Brain microvascular endothelial cell (primary cell): ENCODE measurements around the gene NDC1.
"Not testable (repeated sequence)": the region's sequence is repeated elsewhere in the genome, so short reads cannot be mapped to it uniquely, and the experiment has no call there.

Experiments
- DNase-seq: peaks from one replicate; pipeline ENCODE4 v3.0.0-alpha.2; 2020
- H3K27ac ChIP-seq: fragments of 250-450 bp; sonication (Bioruptor Pico); 2 replicates; pipeline ENCODE4 v1.5.1; 2020; ENCODE audit warnings: mild to moderate bottlenecking, moderate library complexity
- H3K27me3 ChIP-seq: fragments of 250-450 bp; sonication (Bioruptor Pico); replicated peaks from 2 replicates; pipeline ENCODE4 v1.5.1; 2020; ENCODE audit warnings: mild to moderate bottlenecking
- H3K36me3 ChIP-seq: fragments of 250-450 bp; sonication (Bioruptor Pico); replicated peaks from 2 replicates; pipeline ENCODE4 v1.5.1; 2020; ENCODE audit warnings: mild to moderate bottlenecking
- H3K4me3 ChIP-seq: 2 replicates; pipeline ENCODE4 v1.5.1; 2011; ENCODE audit warnings: low read depth, mild to moderate bottlenecking, control low read depth, low read length, moderate library complexity
- in situ Hi-C: cut with HindIII; loops from 2 replicates; pipeline ENCODE4 v1.10.0; 2017; ENCODE audit warnings: low sequenced_read_pairs, low pct_ligation_motif_present
- TF ChIP-seq, protein P1 (sequence below): IDR thresholded peaks from 2 replicates; pipeline ENCODE4 v1.5.1; 2011; ENCODE audit warnings: low read depth, mild to moderate bottlenecking, moderate library complexity, low read length, control low read depth, inconsistent platforms; ENCODE audit errors: missing control alignments

Gene NDC1, protein sequence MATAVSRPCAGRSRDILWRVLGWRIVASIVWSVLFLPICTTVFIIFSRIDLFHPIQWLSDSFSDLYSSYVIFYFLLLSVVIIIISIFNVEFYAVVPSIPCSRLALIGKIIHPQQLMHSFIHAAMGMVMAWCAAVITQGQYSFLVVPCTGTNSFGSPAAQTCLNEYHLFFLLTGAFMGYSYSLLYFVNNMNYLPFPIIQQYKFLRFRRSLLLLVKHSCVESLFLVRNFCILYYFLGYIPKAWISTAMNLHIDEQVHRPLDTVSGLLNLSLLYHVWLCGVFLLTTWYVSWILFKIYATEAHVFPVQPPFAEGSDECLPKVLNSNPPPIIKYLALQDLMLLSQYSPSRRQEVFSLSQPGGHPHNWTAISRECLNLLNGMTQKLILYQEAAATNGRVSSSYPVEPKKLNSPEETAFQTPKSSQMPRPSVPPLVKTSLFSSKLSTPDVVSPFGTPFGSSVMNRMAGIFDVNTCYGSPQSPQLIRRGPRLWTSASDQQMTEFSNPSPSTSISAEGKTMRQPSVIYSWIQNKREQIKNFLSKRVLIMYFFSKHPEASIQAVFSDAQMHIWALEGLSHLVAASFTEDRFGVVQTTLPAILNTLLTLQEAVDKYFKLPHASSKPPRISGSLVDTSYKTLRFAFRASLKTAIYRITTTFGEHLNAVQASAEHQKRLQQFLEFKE

DNA sequence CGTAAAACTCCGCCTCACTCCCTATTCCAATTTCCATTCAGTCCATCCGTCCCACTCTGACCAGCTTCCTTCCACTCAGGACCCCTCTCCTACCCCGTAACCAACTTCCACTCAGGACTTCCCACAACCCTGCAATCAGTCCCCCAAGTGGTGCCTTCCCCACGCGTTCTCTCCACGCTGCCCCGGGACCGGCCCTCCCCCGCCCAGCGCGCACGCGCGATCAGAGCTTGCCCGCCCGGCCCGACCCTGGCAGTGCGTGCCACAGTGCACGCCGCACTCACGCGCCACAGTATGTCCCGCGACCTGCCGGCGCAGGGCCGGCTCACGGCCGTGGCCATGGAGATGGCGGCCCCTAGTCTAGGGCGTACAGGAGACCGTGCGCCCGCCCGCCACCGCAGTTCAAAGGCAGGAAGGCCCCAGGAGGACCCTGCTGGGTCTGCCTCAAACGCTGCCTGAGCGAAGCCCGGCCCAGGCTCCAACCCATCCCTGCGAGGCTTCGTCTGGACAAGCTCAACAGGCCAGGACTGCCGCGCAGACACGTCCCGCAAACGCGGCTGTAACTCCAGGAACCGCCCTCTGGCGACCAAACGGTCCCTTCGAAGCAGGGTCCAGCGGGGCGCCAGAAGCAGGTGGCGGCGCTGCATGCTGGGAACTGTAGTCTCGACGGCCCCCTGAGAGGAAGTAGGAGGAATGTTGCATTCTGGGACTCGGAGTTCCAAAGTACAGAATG lies at the start of gene NDC1:
Gene NDC1 (minus strand): TSS at position 373 of the 730 bp plus-strand sequence. CDS start 35 bp downstream, at position 338.
- peak; percentile 94 for DNase-seq
- no peaks in the 10 kb centered on the region for H3K27me3 ChIP-seq
- TF ChIP-seq, protein P1, sequence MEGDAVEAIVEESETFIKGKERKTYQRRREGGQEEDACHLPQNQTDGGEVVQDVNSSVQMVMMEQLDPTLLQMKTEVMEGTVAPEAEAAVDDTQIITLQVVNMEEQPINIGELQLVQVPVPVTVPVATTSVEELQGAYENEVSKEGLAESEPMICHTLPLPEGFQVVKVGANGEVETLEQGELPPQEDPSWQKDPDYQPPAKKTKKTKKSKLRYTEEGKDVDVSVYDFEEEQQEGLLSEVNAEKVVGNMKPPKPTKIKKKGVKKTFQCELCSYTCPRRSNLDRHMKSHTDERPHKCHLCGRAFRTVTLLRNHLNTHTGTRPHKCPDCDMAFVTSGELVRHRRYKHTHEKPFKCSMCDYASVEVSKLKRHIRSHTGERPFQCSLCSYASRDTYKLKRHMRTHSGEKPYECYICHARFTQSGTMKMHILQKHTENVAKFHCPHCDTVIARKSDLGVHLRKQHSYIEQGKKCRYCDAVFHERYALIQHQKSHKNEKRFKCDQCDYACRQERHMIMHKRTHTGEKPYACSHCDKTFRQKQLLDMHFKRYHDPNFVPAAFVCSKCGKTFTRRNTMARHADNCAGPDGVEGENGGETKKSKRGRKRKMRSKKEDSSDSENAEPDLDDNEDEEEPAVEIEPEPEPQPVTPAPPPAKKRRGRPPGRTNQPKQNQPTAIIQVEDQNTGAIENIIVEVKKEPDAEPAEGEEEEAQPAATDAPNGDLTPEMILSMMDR = peak; percentile 24
- peak within 1 kb of the TSS; percentile 98 for H3K4me3 ChIP-seq
- no peaks in the 10 kb centered on the region for H3K36me3 ChIP-seq
- in situ Hi-C loops = no loop called here
- H3K27ac ChIP-seq = peak within 1 kb of the TSS; percentile 96

DNA sequence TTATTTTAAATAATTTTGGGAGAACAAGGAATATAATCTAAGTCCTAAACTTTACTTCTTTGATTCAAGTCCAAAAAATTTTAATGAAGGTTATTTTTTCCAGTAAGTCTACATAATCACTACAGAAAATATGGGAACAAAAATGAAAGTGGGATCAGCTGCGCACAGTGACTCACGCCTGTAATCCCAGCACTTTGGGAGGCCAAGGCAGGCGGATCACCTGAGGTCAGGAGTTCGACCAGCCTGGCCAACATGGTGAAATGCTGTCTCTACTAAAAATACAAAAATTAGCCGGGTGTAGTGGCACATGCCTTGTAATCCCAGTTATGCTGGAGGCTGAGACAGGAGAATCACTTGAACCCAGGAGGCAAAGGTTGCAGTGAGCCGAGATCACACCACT lies 45.5 kb upstream of the NDC1 start:
- H3K27me3 ChIP-seq, H3K4me3 ChIP-seq, in situ Hi-C loops, DNase-seq, H3K27ac ChIP-seq: not testable (repeated sequence)
- peaks cover 16% of the 10 kb centered on the region for H3K36me3 ChIP-seq

DNA sequence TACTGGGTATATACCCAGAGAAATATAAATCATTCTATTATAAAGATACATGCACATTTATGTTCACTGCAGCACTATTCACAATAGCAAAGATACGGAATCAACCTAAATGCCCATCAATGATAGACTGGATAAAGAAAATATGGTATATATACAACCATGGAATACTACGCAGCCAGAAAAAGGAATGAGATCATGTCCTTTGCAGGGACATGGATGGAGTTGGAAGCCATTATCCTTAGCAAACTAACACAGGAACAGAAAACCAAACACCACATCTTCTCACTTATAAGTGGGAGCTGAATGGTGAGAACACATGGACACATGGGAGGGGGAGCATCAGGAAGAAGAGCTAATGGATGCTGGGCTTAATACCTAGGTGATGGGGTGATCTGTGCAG lies 43.8 kb upstream of the NDC1 start:
- DNase-seq, H3K4me3 ChIP-seq, H3K27ac ChIP-seq, H3K27me3 ChIP-seq, in situ Hi-C loops: not testable (repeated sequence)
- H3K36me3 ChIP-seq = peaks cover 26% of the 10 kb centered on the region

DNA sequence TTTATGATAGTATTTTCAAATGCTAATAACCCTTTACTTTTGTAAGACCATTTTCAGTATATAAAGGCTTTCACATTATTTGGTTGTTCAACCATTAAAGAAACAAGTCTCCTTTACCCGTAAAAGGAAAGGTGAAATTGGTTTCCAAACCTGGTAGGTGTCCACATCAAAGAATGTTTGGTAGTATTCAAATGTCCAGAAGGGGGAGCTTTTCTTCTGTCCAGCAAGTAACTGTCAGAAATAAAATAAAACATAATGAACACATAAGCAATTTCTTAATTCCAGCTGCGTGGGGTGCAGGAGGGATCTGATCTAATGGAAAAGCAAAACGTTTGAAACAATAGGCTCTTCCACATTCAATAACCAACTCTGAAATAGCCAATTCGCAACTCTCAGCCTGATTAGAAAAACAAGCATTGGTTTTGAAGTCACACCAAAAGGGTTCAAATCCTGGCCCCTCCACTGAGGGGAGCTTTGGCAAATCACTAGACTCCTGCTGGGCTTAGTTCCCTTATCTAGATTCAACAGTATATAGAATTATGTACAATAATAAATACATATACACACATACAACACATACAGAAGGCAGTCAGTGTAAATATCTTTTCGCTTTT lies 40.5 kb upstream of the NDC1 start:
- peak; percentile 8 for DNase-seq
- Histone ChIP-seq H3K36me3 (peaks cover 30% of the 10 kb centered on the region), H3K4me3 (no peak overlapping the region), H3K27ac (no peak overlapping the region), H3K27me3 (no peaks in the 10 kb centered on the region)
- in situ Hi-C loops = no loop called here
- TF ChIP-seq, protein P1 = peak; percentile 60

DNA sequence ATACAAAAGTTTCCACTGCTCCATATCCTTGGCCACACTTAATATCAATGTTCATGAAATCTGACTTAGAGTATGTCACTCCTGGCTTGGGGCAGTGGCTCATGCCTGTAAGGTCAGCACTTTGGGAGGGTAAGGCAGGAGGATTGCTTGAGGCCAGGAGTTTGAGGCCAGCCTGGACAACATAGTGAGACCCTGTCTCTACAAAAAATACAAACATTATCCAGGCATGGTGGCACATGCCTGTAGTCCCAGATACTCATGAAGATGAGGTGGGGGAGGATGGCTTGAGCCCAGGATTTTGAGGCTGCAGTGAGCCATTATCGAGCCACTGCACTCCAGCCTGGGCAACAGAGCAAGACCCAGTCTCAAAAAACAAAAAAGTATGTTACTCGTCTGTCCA lies 37.1 kb upstream of the NDC1 start:
- H3K27me3 ChIP-seq, DNase-seq, H3K4me3 ChIP-seq, in situ Hi-C loops, H3K27ac ChIP-seq: not testable (repeated sequence)
- H3K36me3 ChIP-seq = peaks cover 34% of the 10 kb centered on the region

DNA sequence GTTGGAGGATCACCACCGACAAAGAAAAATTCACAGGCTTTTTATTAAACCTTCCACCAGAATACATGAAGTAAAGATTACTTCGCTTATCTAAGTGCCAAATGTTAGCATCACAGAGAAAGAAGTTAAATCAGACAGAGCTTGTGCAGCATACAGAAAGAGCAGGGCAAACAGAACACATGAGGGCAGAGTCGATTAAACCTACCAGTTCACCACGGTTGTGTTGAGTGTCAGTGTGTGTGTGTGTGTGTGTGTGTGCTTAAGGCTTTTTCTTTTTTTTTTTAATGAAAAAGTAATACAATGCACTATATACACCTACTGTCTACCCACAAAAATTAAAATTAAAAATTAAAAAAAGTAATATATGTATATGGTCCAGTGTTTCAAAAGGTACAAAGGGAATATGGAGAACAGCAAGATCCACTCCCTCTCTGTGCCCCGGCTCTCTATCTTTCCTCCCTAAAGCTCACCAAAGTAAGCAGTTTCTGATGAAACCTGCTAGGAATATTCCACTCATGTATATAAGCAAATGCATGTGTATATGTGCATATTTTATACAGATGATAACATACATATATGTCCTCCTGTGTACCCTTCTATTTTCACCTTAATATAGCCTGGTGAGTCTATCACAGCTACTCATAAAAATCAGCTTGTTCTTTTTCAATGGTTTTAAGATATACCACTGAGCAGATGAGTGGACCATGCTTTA lies 33.8 kb upstream of the NDC1 start:
- Histone ChIP-seq H3K27ac (no peak overlapping the region), H3K4me3 (no peak overlapping the region), H3K36me3 (peaks cover 25% of the 10 kb centered on the region), H3K27me3 (no peaks in the 10 kb centered on the region)
- DNase-seq = no peak
- TF ChIP-seq, protein P1 = no peak
- in situ Hi-C loops = no loop called here
